Liver (tissue), 9 donors: ENCODE results near the gene ANKLE1. TPM values are rescaled to one million over a fixed set of nuclear protein-coding genes. Genes with fewer than 3 reads are reported as not detected.

ENCODE experiments used
- DNase-seq: peaks from one replicate; pipeline ENCODE4 v3.0.0-alpha.2; 2017; ENCODE audit warnings: low spot score
- H3K27ac ChIP-seq, 2 donors: one replicate each; pipeline ENCODE4 v1.7.0; 2013; ENCODE audit warnings: inconsistent platforms in 2 of 2, low read length in 2 of 2, control low read depth in 1 of 2, low read depth in 1 of 2, mild to moderate bottlenecking in 1 of 2
- H3K27me3 ChIP-seq, 4 donors: one replicate each; pipeline versions ENCODE4 v1.6.1 to v1.7.0; 2013; ENCODE audit warnings: low read length in 3 of 4, inconsistent platforms in 1 of 4, mild to moderate bottlenecking in 1 of 4, moderate library complexity in 1 of 4; ENCODE audit not compliant: control insufficient read depth in 4 of 4, insufficient read depth in 4 of 4
- H3K36me3 ChIP-seq, 4 donors: one replicate each; pipeline versions ENCODE4 v1.6.1 to v1.7.0; 2013; ENCODE audit warnings: low read length in 3 of 4, mild to moderate bottlenecking in 3 of 4, low read depth in 1 of 4, moderate library complexity in 1 of 4; ENCODE audit not compliant: control insufficient read depth in 4 of 4, insufficient read depth in 3 of 4
- H3K4me1 ChIP-seq, 4 donors: one replicate each; pipeline versions ENCODE4 v1.6.1 to v1.7.0; 2013; ENCODE audit warnings: low read length in 3 of 4, mild to moderate bottlenecking in 3 of 4, moderate library complexity in 1 of 4; ENCODE audit not compliant: control insufficient read depth in 4 of 4, insufficient read depth in 4 of 4
- H3K4me3 ChIP-seq, 3 donors: one replicate each; pipeline versions ENCODE4 v1.6.1 to v1.7.0; 2013; ENCODE audit warnings: low read length in 3 of 3, control low read depth in 1 of 3, low read depth in 1 of 3, mild to moderate bottlenecking in 1 of 3
- H3K9ac ChIP-seq, 2 donors: one replicate each; pipeline ENCODE4 v1.7.0; 2013; ENCODE audit warnings: low read length in 2 of 2, mild to moderate bottlenecking in 2 of 2, moderate library complexity in 2 of 2, control low read depth in 1 of 2, low read depth in 1 of 2
- H3K9me3 ChIP-seq, 4 donors: one replicate each; pipeline versions ENCODE4 v1.6.1 to v1.7.0; 2013; ENCODE audit warnings: low read length in 3 of 4; ENCODE audit not compliant: control insufficient read depth in 4 of 4
- CTCF ChIP-seq: fragments of 150-350 bp; IDR thresholded peaks from 2 replicates; pipeline ENCODE4 v1.5.1; 2017; ENCODE audit warnings: improper control_type of control experiment, low read depth, low read length; ENCODE audit not compliant: missing input control
- EGR1 ChIP-seq, 2 donors: IDR thresholded peaks; 2 replicates each; pipeline ENCODE4 v1.6.1; 2016 to 2018; ENCODE audit warnings: antibody characterized with exemption in 2 of 2, low read depth in 2 of 2
- FOXA1 ChIP-seq: IDR thresholded peaks from 2 replicates; pipeline ENCODE4 v1.6.1; 2016; ENCODE audit warnings: antibody characterized with exemption
- FOXA2 ChIP-seq: IDR thresholded peaks from 2 replicates; pipeline ENCODE4 v1.6.1; 2016; ENCODE audit warnings: antibody characterized with exemption
- HNF4A ChIP-seq, 2 donors: conservative IDR thresholded peaks; 2 replicates each; pipeline ENCODE4 v1.6.1; 2016; ENCODE audit warnings: antibody characterized with exemption in 2 of 2, mild to moderate bottlenecking in 2 of 2
- HNF4G ChIP-seq: IDR thresholded peaks from 2 replicates; pipeline ENCODE4 v1.6.1; 2016; ENCODE audit warnings: antibody characterized with exemption
- JUND ChIP-seq, 2 donors: IDR thresholded peaks; 2 replicates each; pipeline ENCODE4 v1.6.1; 2016; ENCODE audit warnings: antibody characterized with exemption in 2 of 2
- MAX ChIP-seq: IDR thresholded peaks from 2 replicates; pipeline ENCODE4 v1.6.1; 2016; ENCODE audit warnings: antibody characterized with exemption
- NR2F2 ChIP-seq: IDR thresholded peaks from 2 replicates; pipeline ENCODE4 v1.6.1; 2016; ENCODE audit warnings: antibody characterized with exemption
- RAD21 ChIP-seq, 2 donors: IDR thresholded peaks; 2 replicates each; pipeline ENCODE4 v1.6.1; 2016; ENCODE audit warnings: antibody characterized with exemption in 2 of 2, mild to moderate bottlenecking in 2 of 2
- REST ChIP-seq: IDR thresholded peaks from 2 replicates; pipeline ENCODE4 v1.6.1; 2016; ENCODE audit warnings: antibody characterized with exemption, mild to moderate bottlenecking
- SP1 ChIP-seq: IDR thresholded peaks from 2 replicates; pipeline ENCODE4 v1.6.1; 2018; ENCODE audit warnings: antibody characterized with exemption, mild to moderate bottlenecking
- TAF1 ChIP-seq: conservative IDR thresholded peaks from 2 replicates; pipeline ENCODE4 v1.6.1; 2016; ENCODE audit warnings: antibody characterized with exemption, mild to moderate bottlenecking
- YY1 ChIP-seq: IDR thresholded peaks from 2 replicates; pipeline ENCODE4 v1.6.1; 2016; ENCODE audit warnings: antibody characterized with exemption, mild to moderate bottlenecking
- WGBS: extraction: QIAGEN DNeasy Blood & Tissue Kit; methylation state at CpG from one replicate; pipeline ENCODE4 v1.1.7; 2013; 5-methylcytosine and 5-hydroxymethylcytosine counted together
- polyA plus RNA-seq, 2 donors: library from polyadenylated mRNA; stranded (reverse) in 1 of 2; unstranded in 1 of 2; fragments of 200-250 nt in 1 of 2; fragments of >200 nt in 1 of 2; fragmentation: Nextera tagmentation in 1 of 2; extraction: Ambion mirVana in 1 of 2; gene quantifications; one replicate each; pipeline versions ENCODE4 v1.2.1 to v1.2.3, GENCODE V29; 2013 to 2015
- total RNA-seq, 2 donors: library from RNA; depleted of rRNA; stranded (reverse); fragments of >200 nt; gene quantifications; one replicate each; pipeline ENCODE4 v1.2.3, GENCODE V29; 2014
- donor health status: healthy.
- donor health status: healthy.
- donor health status: healthy.
- donor health status: healthy.
- donor health status: healthy.

Gene ANKLE1
- total and polyA plus RNA-seq, 4 donors: 0.10 to 43.2 (median 0.29) TPM

GRCh38 chr19:17320435-17320834 lies 38.7 kb downstream of the ANKLE1 start (continued):
- TF ChIP-seq RAD21 (IDR thresholded peaks at IDR 0.05): no peak
- TF ChIP-seq HNF4A (conservative IDR thresholded peaks at IDR 0.05): no peak

- Histone ChIP-seq H3K27ac (no peak overlapping the region), H3K4me1 (peaks cover 1 to 20% (median 14%) of the 10 kb centered on the region in 4 donors), H3K9ac (no peak overlapping the region), H3K4me3 (no peak overlapping the region), H3K9me3 (no peaks in the 10 kb centered on the region), H3K27me3 (no peaks in the 10 kb centered on the region), H3K36me3 (peaks cover 10 to 27% (median 15%) of the 10 kb centered on the region in 4 donors)
- DNase-seq: no peak
- TF ChIP-seq SP1: no peak
- 96% methylated on average over 19 of the region's 19 CpGs for whole genome bisulfite sequencing
Observed at GRCh38 chr19:17321655-17322489, 40.2 kb downstream of the ANKLE1 start.

- H3K36me3 ChIP-seq: peaks cover 10 to 27% (median 15%) of the 10 kb centered on the region in 4 donors
- no peaks in the 10 kb centered on the region for H3K27me3 ChIP-seq
- no peak overlapping the region for H3K27ac ChIP-seq
- no peak for DNase-seq
- no peaks in the 10 kb centered on the region for H3K9me3 ChIP-seq
- WGBS: 86% methylated on average over 10 of the region's 10 CpGs
- H3K4me3 ChIP-seq: no peak overlapping the region
- H3K9ac ChIP-seq: no peak overlapping the region
- peaks cover 1 to 20% (median 14%) of the 10 kb centered on the region in 4 donors for H3K4me1 ChIP-seq
- no peak for TF ChIP-seq NR2F2
- TF ChIP-seq JUND (IDR thresholded peaks at IDR 0.05): no peak
- TF ChIP-seq RAD21 (IDR thresholded peaks at IDR 0.05): no peak
- no peak for TF ChIP-seq CTCF
- TF ChIP-seq EGR1 (IDR thresholded peaks at IDR 0.05; ENCODE audit: low read depth in 2 of 2): no peak
- no peak for TF ChIP-seq FOXA1
- TF ChIP-seq YY1: no peak
- no peak for TF ChIP-seq TAF1
- TF ChIP-seq REST: no peak
- TF ChIP-seq MAX: no peak
- TF ChIP-seq FOXA2: no peak
- no peak for TF ChIP-seq SP1
- no peak for TF ChIP-seq HNF4G
Observed at GRCh38 chr19:17322854-17323253, 41.2 kb downstream of the ANKLE1 start.
